Cardiac muscle cell (in vitro differentiated cells and primary cell): ENCODE data around the gene CGNL1. TPM values are rescaled to one million over a fixed set of nuclear protein-coding genes. Genes with fewer than 3 reads are reported as not detected.

Experiments
- DNase-seq, 2 donors: peaks; one replicate each; pipeline versions ENCODE4 v3.0.0 to v3.0.0-alpha.2; 2010 to 2017; ENCODE audit warnings: low read depth in 1 of 2, low spot score in 1 of 2
- H3K27ac ChIP-seq: fragments of 200-600 bp; sonication (generic); 2 replicates; pipeline ENCODE4 v1.5.1; 2016
- H3K27me3 ChIP-seq: fragments of 200-600 bp; sonication (generic); 2 replicates; pipeline ENCODE4 v1.6.0; 2016; ENCODE audit warnings: control low read depth
- H3K36me3 ChIP-seq: fragments of 200-600 bp; sonication (generic); 2 replicates; pipeline ENCODE4 v1.5.1; 2016; ENCODE audit warnings: control low read depth
- H3K4me1 ChIP-seq: fragments of 200-600 bp; sonication (generic); 2 replicates; pipeline ENCODE4 v1.8.1; 2017; ENCODE audit warnings: low read depth, mild to moderate bottlenecking, mixed run types
- H3K4me3 ChIP-seq: fragments of 200-600 bp; sonication (generic); 2 replicates; pipeline ENCODE4 v1.5.1; 2016; ENCODE audit warnings: mild to moderate bottlenecking
- H3K9me3 ChIP-seq: fragments of 200-600 bp; sonication (generic); 2 replicates; pipeline ENCODE4 v1.5.1; 2017; ENCODE audit warnings: low read depth, mild to moderate bottlenecking, control low read depth
- CTCF ChIP-seq: IDR thresholded peaks from 2 replicates; pipeline ENCODE4 v1.5.1; 2012; ENCODE audit warnings: low read depth, mild to moderate bottlenecking, low read length
- polyA plus RNA-seq: library from polyadenylated mRNA; unstranded; fragments of >200 nt; fragmentation: Nextera tagmentation; extraction: Ambion mirVana; gene quantifications from 2 replicates; pipeline ENCODE4 v1.2.1, GENCODE V29; 2016
- total RNA-seq: library from RNA; depleted of rRNA; stranded (reverse); fragments of >200 nt; gene quantifications from 2 replicates; pipeline ENCODE4 v1.2.3, GENCODE V29; 2016

CGNL1 gene
- total and polyA plus RNA-seq, 2 experiments from 2014 or later = 62.9 to 134 TPM

GRCh38 chr15:57489122-57489521 lies 112.8 kb downstream of the CGNL1 start:
- TF ChIP-seq CTCF = no peak

DNA sequence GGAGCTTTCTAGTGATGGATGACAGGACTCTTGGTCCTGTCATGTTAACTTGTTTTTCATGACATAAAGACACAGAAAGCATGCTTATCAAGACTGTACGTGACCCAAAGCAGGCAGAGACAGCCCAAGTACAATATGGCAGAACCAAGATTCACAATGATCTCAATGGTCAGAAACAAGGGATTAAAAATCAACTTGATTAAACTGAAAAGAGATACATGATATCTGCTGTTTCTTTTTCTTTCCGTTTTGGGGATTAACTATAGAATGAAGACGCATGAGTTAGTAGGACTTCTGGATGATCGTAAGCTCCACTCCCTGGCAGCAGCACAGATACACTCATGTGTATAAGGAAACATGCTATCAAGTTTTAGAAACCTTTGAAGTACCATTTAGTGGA lies 117.0 kb downstream of the CGNL1 start:
- peak overlapping the region; percentile 96 for H3K27ac ChIP-seq
- H3K4me1 ChIP-seq = peaks cover 74% of the 10 kb centered on the region
- no peak overlapping the region for H3K4me3 ChIP-seq
- TF ChIP-seq CTCF = no peak
- H3K9me3 ChIP-seq = no peaks in the 10 kb centered on the region
- DNase-seq = no peak
- H3K27me3 ChIP-seq = no peaks in the 10 kb centered on the region
- H3K36me3 ChIP-seq = no peaks in the 10 kb centered on the region

More at GRCh38 chr15:57489122-57489521, 112.8 kb downstream of the CGNL1 start:
- peaks cover 66% of the 10 kb centered on the region for H3K4me1 ChIP-seq
- no peaks in the 10 kb centered on the region for H3K9me3 ChIP-seq
- H3K4me3 ChIP-seq = no peak overlapping the region
- H3K27ac ChIP-seq = no peak overlapping the region
- no peak for DNase-seq
- no peaks in the 10 kb centered on the region for H3K27me3 ChIP-seq
- H3K36me3 ChIP-seq = no peaks in the 10 kb centered on the region

GRCh38 chr15:57494581-57494980 lies 118.3 kb downstream of the CGNL1 start:
- Histone ChIP-seq H3K9me3 (no peaks in the 10 kb centered on the region), H3K4me3 (no peak overlapping the region), H3K27me3 (no peaks in the 10 kb centered on the region), H3K36me3 (no peaks in the 10 kb centered on the region), H3K4me1 (peaks cover 76% of the 10 kb centered on the region), H3K27ac (peak overlapping the region; percentile 96)
- TF ChIP-seq CTCF = no peak
- DNase-seq = no peak

- no peaks in the 10 kb centered on the region for H3K27me3 ChIP-seq
- H3K27ac ChIP-seq = peak overlapping the region; percentile 96
- peaks cover 81% of the 10 kb centered on the region for H3K4me1 ChIP-seq
- no peak for TF ChIP-seq CTCF
- no peaks in the 10 kb centered on the region for H3K9me3 ChIP-seq
- H3K36me3 ChIP-seq = no peaks in the 10 kb centered on the region
- no peak overlapping the region for H3K4me3 ChIP-seq
- peak in 1 of 2 donors; percentile 21 for DNase-seq
These were observed 118.7 kb downstream of the CGNL1 start for GRCh38 chr15:57495041-57495440.

DNA sequence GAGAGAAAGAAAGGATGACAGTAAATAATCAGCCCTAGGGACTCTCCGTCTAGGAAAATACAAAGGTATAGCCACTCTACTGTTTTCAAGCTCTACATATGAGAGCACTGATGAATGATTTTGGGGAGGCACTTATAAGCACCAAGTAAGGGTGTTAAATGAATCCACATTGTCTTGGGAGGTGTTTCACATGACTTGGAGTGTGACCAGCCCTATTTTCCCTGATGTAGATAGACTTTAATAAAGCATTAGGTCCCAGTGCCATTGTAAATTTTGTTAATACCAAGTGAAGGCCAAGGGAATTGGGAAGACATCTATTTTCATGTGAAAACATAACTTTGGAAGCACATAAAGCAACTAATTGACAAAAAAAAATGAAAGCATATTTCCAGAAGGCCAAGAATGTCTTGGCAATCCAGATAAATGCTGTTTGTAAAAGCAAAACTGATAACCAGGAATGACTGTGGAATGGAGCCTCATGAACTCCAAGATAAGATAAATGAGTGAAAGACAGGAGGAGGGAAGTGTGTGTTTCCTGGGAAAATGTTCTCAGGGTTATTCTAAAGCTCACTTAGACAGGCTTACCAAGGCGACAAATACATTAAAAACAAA lies 119.4 kb downstream of the CGNL1 start:
- Histone ChIP-seq H3K4me1 (peaks cover 87% of the 10 kb centered on the region), H3K4me3 (no peak overlapping the region), H3K27me3 (no peaks in the 10 kb centered on the region), H3K9me3 (no peaks in the 10 kb centered on the region), H3K27ac (peak overlapping the region; percentile 96), H3K36me3 (no peaks in the 10 kb centered on the region)
- TF ChIP-seq CTCF = no peak
- DNase-seq = peak in 1 of 2 donors; percentile 68
